HepG2 (cell line): Measurements from ENCODE around the gene SPA17. TPM values are rescaled to one million over a fixed set of nuclear protein-coding genes. Genes with fewer than 3 reads are reported as not detected.

Experiments
- DNMT1 ChIP-seq: sonication (generic); formaldehyde crosslinking; IDR thresholded peaks from 2 replicates; pipeline ENCODE4 v1.5.1; 2020; ENCODE audit warnings: mild to moderate bottlenecking, missing genetic modification reagents
- MTA1 ChIP-seq: sonication (generic); formaldehyde crosslinking; IDR thresholded peaks from 2 replicates; pipeline ENCODE4 v1.4.0; 2020; ENCODE audit warnings: missing genetic modification reagents, mild to moderate bottlenecking, borderline replicate concordance
- RARA ChIP-seq: IDR thresholded peaks from 2 replicates; pipeline ENCODE4 v1.6.1; 2016; ENCODE audit warnings: missing genetic modification reagents, missing compliant biosample characterization
- SIN3B ChIP-seq: fragments of 150-350 bp; IDR thresholded peaks from 2 replicates; pipeline ENCODE4 v1.6.1; 2014; ENCODE audit warnings: low read length
- SRSF9 ChIP-seq: fragments of 200-400 bp; formaldehyde crosslinking; IDR thresholded peaks from 2 replicates; pipeline ENCODE4 v1.6.1; 2018; ENCODE audit warnings: borderline replicate concordance, mild to moderate bottlenecking, low read depth, low read length; ENCODE audit not compliant: insufficient read depth, poor library complexity, severe bottlenecking
- THYN1 ChIP-seq: sonication (generic); formaldehyde crosslinking; IDR thresholded peaks from 2 replicates; pipeline ENCODE4 v1.8.1; 2023; ENCODE audit warnings: low read depth, mild to moderate bottlenecking, moderate library complexity, missing genetic modification reagents, borderline replicate concordance
- ZBTB38 ChIP-seq: sonication (generic); formaldehyde crosslinking; IDR thresholded peaks from 2 replicates; pipeline ENCODE4 v1.5.1; 2020; ENCODE audit warnings: mild to moderate bottlenecking, missing genetic modification reagents
- ZNF10 ChIP-seq: sonication (generic); formaldehyde crosslinking; IDR thresholded peaks from 2 replicates; pipeline ENCODE4 v1.4.0; 2020; ENCODE audit warnings: mild to moderate bottlenecking, low read depth, missing genetic modification reagents, borderline replicate concordance
- ZNF24 ChIP-seq: fragments of 450-650 bp; IDR thresholded peaks from 2 replicates; pipeline ENCODE4 v1.6.1; 2017; ENCODE audit warnings: antibody characterized with exemption, mild to moderate bottlenecking
- ZNF281 ChIP-seq: sonication (generic); formaldehyde crosslinking; IDR thresholded peaks from 2 replicates; pipeline ENCODE4 v1.4.0; 2020; ENCODE audit warnings: missing genetic modification reagents, borderline replicate concordance
- ZNF446 ChIP-seq: sonication (generic); formaldehyde crosslinking; IDR thresholded peaks from 2 replicates; pipeline ENCODE4 v1.5.0; 2020; ENCODE audit warnings: mild to moderate bottlenecking, missing genetic modification reagents
- ZNF614 ChIP-seq: IDR thresholded peaks from 2 replicates; pipeline ENCODE4 v1.6.1; 2018; ENCODE audit warnings: missing biosample characterization, missing genetic modification reagents, inconsistent platforms, borderline replicate concordance
- ZNF883 ChIP-seq: sonication (generic); formaldehyde crosslinking; IDR thresholded peaks from 2 replicates; pipeline ENCODE4 v1.5.1; 2020; ENCODE audit warnings: mild to moderate bottlenecking, missing genetic modification reagents; ENCODE audit errors: not compliant biosample characterization
- polyA plus RNA-seq, 8 experiments: library from polyadenylated mRNA; depleted of rRNA in 3 of 8; stranded (reverse) in 7 of 8; unstranded in 1 of 8; fragments of >200 nt; fragmentation: Illumina TruSeq in 4 of 8; extraction: Trizol in 4 of 8; gene quantifications; 2 replicates each; pipeline versions ENCODE4 v1.2.1 to v1.2.3, GENCODE V29; 2011 to 2016; ENCODE audit warnings: low read depth in 4 of 8, missing spikeins in 1 of 8, mixed read lengths in 1 of 8; ENCODE audit not compliant: insufficient read depth in 1 of 8
- total RNA-seq, 5 experiments: library from RNA; depleted of rRNA; stranded (reverse); fragments of >200 nt; fragmentation: Illumina TruSeq; extraction: Trizol; gene quantifications; 2 replicates each; pipeline ENCODE4 v1.2.3, GENCODE V29; 2016; ENCODE audit warnings: low read depth in 1 of 5
- TF ChIP-seq, protein P1 (sequence below): sonication (generic); formaldehyde crosslinking; IDR thresholded peaks from 2 replicates; pipeline ENCODE4 v1.4.0; 2020; ENCODE audit warnings: mild to moderate bottlenecking, missing genetic modification reagents, borderline replicate concordance

SPA17 gene
- total and polyA plus RNA-seq, 2 of the 13 experiments (the other 11 are each of a cell fraction or from before 2014, with no cell fraction given), result 4.4 to 8.4 TPM

DNA sequence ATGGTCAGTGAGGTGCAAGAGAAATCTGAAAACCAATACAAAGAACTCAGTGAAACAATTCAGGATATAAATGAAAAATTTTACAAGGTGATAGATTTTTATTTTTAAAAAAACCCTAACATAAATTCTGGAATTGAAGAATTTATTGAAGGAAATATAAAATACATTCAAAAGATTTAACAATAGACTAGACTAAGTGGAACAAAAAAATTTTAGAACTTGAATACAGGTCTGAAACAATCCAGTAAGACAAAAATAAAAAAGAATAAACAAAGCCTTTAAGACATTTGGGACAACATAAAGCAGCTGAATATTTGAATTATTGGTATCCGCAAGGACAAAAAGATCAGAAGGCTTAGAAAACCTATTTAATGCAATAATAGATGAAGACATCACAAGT lies 8.7 kb downstream of the SPA17 start (continued):
- TF ChIP-seq, protein P1, sequence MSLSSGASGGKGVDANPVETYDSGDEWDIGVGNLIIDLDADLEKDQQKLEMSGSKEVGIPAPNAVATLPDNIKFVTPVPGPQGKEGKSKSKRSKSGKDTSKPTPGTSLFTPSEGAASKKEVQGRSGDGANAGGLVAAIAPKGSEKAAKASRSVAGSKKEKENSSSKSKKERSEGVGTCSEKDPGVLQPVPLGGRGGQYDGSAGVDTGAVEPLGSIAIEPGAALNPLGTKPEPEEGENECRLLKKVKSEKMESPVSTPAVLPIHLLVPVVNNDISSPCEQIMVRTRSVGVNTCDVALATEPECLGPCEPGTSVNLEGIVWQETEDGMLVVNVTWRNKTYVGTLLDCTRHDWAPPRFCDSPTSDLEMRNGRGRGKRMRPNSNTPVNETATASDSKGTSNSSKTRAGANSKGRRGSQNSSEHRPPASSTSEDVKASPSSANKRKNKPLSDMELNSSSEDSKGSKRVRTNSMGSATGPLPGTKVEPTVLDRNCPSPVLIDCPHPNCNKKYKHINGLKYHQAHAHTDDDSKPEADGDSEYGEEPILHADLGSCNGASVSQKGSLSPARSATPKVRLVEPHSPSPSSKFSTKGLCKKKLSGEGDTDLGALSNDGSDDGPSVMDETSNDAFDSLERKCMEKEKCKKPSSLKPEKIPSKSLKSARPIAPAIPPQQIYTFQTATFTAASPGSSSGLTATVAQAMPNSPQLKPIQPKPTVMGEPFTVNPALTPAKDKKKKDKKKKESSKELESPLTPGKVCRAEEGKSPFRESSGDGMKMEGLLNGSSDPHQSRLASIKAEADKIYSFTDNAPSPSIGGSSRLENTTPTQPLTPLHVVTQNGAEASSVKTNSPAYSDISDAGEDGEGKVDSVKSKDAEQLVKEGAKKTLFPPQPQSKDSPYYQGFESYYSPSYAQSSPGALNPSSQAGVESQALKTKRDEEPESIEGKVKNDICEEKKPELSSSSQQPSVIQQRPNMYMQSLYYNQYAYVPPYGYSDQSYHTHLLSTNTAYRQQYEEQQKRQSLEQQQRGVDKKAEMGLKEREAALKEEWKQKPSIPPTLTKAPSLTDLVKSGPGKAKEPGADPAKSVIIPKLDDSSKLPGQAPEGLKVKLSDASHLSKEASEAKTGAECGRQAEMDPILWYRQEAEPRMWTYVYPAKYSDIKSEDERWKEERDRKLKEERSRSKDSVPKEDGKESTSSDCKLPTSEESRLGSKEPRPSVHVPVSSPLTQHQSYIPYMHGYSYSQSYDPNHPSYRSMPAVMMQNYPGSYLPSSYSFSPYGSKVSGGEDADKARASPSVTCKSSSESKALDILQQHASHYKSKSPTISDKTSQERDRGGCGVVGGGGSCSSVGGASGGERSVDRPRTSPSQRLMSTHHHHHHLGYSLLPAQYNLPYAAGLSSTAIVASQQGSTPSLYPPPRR (CRISPR knock-in tag), result no peak
- TF ChIP-seq MTA1 (CRISPR knock-in tag) (no peak), ZBTB38 (CRISPR knock-in tag) (no peak), RARA (CRISPR knock-in tag) (no peak), THYN1 (no peak), ZNF281 (CRISPR knock-in tag) (no peak), ZNF446 (no peak), ZNF614 (no peak), SRSF9 (no peak), ZNF24 (no peak), ZNF883 (no peak), ZNF10 (CRISPR knock-in tag) (no peak), DNMT1 (no peak), SIN3B (no peak)
